ENCODE data around the gene ULK1.

ULK1 gene

GRCh38 chr12:131911851-131912477, 17.5 kb downstream of the ULK1 start:
- peaks cover 70% of the 10 kb centered on the region for H3K36me3 ChIP-seq (replicated peaks)
- in situ Hi-C loops (cut with HindIII; ENCODE audit: low pct_ligation_motif_present, low sequenced_read_pairs): no loop called here
- no peaks in the 10 kb centered on the region for H3K27me3 ChIP-seq (replicated peaks)
- DNase-seq: no peak
- TF ChIP-seq CTCF (IDR thresholded peaks at IDR 0.05; ENCODE audit: low read depth, low read length, missing control alignments): peak; percentile 25
- H3K4me3 ChIP-seq (ENCODE audit: low read depth, low read length): no peak overlapping the region
- no peak overlapping the region for H3K27ac ChIP-seq

GRCh38 chr12:131912518-131913274, 18.3 kb downstream of the ULK1 start:
- H3K36me3 ChIP-seq (replicated peaks): peaks cover 65% of the 10 kb centered on the region
- no peak overlapping the region for H3K4me3 ChIP-seq (ENCODE audit: low read depth, low read length)
- peak; percentile 81 for DNase-seq
- TF ChIP-seq CTCF (IDR thresholded peaks at IDR 0.05; ENCODE audit: low read depth, low read length, missing control alignments): peak; percentile 22
- no peak overlapping the region for H3K27ac ChIP-seq
- in situ Hi-C loops (cut with HindIII; ENCODE audit: low pct_ligation_motif_present, low sequenced_read_pairs): no loop called here
- no peaks in the 10 kb centered on the region for H3K27me3 ChIP-seq (replicated peaks)

GRCh38 chr12:131913666-131914065, 19.2 kb downstream of the ULK1 start:
- peaks cover 61% of the 10 kb centered on the region for H3K36me3 ChIP-seq (replicated peaks)
- DNase-seq: no peak
- H3K4me3 ChIP-seq (ENCODE audit: low read depth, low read length): no peak overlapping the region
- H3K27ac ChIP-seq: no peak overlapping the region
- in situ Hi-C loops (cut with HindIII; ENCODE audit: low pct_ligation_motif_present, low sequenced_read_pairs): no loop called here
- TF ChIP-seq CTCF (IDR thresholded peaks at IDR 0.05; ENCODE audit: low read depth, low read length, missing control alignments): no peak
- no peaks in the 10 kb centered on the region for H3K27me3 ChIP-seq (replicated peaks)

DNA sequence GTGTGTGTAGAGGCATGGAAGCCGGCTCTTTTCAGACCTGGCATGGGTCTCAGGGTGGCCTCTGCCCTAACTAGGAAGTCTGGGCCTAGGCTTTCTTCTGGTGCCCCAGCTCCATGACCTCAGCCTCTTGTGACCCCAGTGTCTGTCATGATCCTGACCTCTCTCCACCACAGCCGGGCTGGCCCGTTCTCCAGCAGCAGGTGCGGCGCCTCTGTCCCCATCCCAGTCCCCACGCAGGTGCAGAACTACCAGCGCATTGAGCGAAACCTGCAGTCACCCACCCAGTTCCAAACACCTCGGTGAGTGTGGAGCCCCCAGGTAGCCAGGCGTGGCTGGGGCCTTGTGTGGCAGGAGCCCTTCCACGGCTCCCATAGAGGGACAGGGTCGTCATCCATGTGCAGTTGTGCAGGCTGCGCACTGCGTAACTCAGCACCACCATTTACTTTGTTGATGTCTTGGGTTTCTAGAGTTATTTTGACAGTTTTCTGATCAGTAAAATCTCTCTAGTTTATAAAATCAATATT, 19.8 kb downstream of the ULK1 start:
- H3K27me3 ChIP-seq (replicated peaks): no peaks in the 10 kb centered on the region
- no peak overlapping the region for H3K27ac ChIP-seq
- TF ChIP-seq CTCF (IDR thresholded peaks at IDR 0.05; ENCODE audit: low read depth, low read length, missing control alignments): no peak
- in situ Hi-C loops (cut with HindIII; ENCODE audit: low pct_ligation_motif_present, low sequenced_read_pairs): no loop called here
- no peak for DNase-seq
- peaks cover 56% of the 10 kb centered on the region for H3K36me3 ChIP-seq (replicated peaks)
- H3K4me3 ChIP-seq (ENCODE audit: low read depth, low read length): no peak overlapping the region

DNA sequence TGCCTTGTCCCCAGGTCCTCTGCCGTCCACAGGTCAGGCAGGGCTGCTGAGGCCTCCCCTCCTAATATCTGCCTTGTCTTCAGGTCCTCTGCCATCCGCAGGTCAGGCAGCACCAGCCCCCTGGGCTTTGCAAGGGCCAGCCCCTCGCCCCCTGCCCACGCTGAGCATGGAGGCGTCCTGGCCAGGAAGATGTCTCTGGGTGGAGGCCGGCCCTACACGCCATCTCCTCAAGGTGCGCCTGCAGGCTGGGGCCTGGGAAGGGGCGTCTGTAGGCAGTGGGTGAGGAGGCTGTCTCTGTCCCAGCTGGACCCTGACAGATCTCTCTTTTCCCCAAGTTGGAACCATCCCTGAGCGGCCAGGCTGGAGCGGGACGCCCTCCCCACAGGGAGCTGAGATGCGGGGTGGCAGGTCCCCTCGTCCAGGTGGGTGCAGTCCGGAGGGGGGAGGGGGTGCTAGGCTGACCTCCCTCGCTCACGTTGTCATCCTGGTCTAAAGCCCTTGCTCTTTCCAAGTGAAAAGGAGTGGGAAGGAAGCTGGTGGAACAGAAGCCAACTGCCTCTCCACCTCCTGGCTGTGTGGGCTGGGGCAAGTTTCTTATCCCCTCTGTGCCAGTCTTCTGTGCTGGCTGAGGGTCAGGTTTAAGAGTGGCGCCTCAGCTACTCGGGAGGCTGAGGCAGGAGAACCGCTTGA, 20.7 kb downstream of the ULK1 start:
- Histone ChIP-seq H3K36me3 (replicated peaks) (peaks cover 52% of the 10 kb centered on the region), H3K27me3 (replicated peaks) (no peaks in the 10 kb centered on the region), H3K4me3 (ENCODE audit: low read depth, low read length) (no peak overlapping the region), H3K27ac (no peak overlapping the region)
- no peak for DNase-seq
- TF ChIP-seq CTCF (IDR thresholded peaks at IDR 0.05; ENCODE audit: low read depth, low read length, missing control alignments): no peak
- in situ Hi-C loops (cut with HindIII; ENCODE audit: low pct_ligation_motif_present, low sequenced_read_pairs): no loop called here
